HCT116 (cell line): ENCODE results near the gene RNF125. TPM values are rescaled to one million over a fixed set of nuclear protein-coding genes. Genes with fewer than 3 reads are reported as not detected.

ENCODE experiments used
- ATAC-seq: fragments of 200-7000 bp; cut with Tn5 transposase; 2 replicates; pipeline ENCODE4 v1.9.1; 2020; ENCODE audit warnings: mild to moderate bottlenecking, moderate library complexity
- BruUV-seq: library from RNA; stranded (reverse); fragments of 400-500 nt; replicated peaks from 2 replicates; lab custom pipeline; 2021; lab: Mats Ljungman, UMichigan
- CTCF ChIA-PET: fragments of 300-600 bp; sonication (Branson Sonifier 250); formaldehyde crosslinking; loops from one replicate; lab custom pipeline; 2021; ENCODE audit warnings: antibody characterized with exemption; lab: Charles Lee
- POLR2A ChIA-PET: fragments of 300-600, 350-600 bp; sonication (Branson Sonifier 250); formaldehyde crosslinking; loops from one replicate; lab custom pipeline; 2021; ENCODE audit warnings: antibody characterized with exemption; lab: Charles Lee
- RAD21 ChIA-PET, 2 experiments: fragments of 300-600 bp; sonication (Branson Sonifier 250); formaldehyde crosslinking; loops; one replicate each; lab custom pipeline; 2023; ENCODE audit warnings: low total read pairs in 2 of 2; ENCODE audit not compliant: uncharacterized antibody in 2 of 2, unreplicated experiment in 2 of 2, low non-redundant PET in 1 of 2; lab: Charles Lee
- DNase-seq: peaks from one replicate; pipeline ENCODE4 v3.0.0-alpha.2; 2010; ENCODE audit warnings: low read depth, low spot score
- H2AFZ ChIP-seq: fragments of 200-600 bp; shearing (Covaris generic), sonication (generic); 2 replicates; pipeline ENCODE4 v1.6.1; 2017; ENCODE audit warnings: low read depth, mixed run types, mixed read lengths, antibody characterized with exemption, low read length; ENCODE audit not compliant: poor library complexity, severe bottlenecking
- H3K27ac ChIP-seq: 2 replicates; pipeline ENCODE4 v1.5.1; 2012; ENCODE audit warnings: low read depth, low read length
- H3K27me3 ChIP-seq: fragments of 200-600 bp; sonication (generic); 2 replicates; pipeline ENCODE4 v1.6.1; 2016; ENCODE audit warnings: mixed run types, low read length, mixed read lengths; ENCODE audit not compliant: insufficient read depth
- H3K36me3 ChIP-seq, 2 experiments: fragments of 200-500 bp in 1 of 2; fragments of 200-600 bp in 1 of 2; sonication (Bioruptor generic) in 1 of 2; sonication (generic) in 1 of 2; 2 replicates each; pipeline versions ENCODE4 v1.5.1 to v1.6.1; 2014 to 2016; ENCODE audit warnings: low read length in 2 of 2, inconsistent platforms in 1 of 2, mixed read lengths in 1 of 2, mixed run types in 1 of 2; ENCODE audit not compliant: insufficient read depth in 2 of 2, control insufficient read depth in 1 of 2
- H3K4me1 ChIP-seq, 2 experiments: fragments of 200-600 bp in 1 of 2; sonication (generic) in 1 of 2; 2 replicates each; pipeline versions ENCODE4 v1.5.1 to v1.6.1; 2012 to 2017; ENCODE audit warnings: low read length in 2 of 2, inconsistent platforms in 1 of 2, mild to moderate bottlenecking in 1 of 2, mixed read lengths in 1 of 2, mixed run types in 1 of 2, moderate library complexity in 1 of 2; ENCODE audit not compliant: insufficient read depth in 2 of 2, control insufficient read depth in 1 of 2
- H3K4me2 ChIP-seq: fragments of 200-600 bp; sonication (generic); 2 replicates; pipeline ENCODE4 v1.6.1; 2017; ENCODE audit warnings: mixed run types, low read length, mixed read lengths
- H3K4me3 ChIP-seq, 2 experiments: fragments of 200-600 bp in 1 of 2; sonication (generic) in 1 of 2; replicated peaks in 1 of 2; 2 replicates each; pipeline ENCODE4 v1.5.1; 2011 to 2016; ENCODE audit warnings: low read length in 2 of 2, control low read depth in 1 of 2, low read depth in 1 of 2, mild to moderate bottlenecking in 1 of 2, mixed read lengths in 1 of 2, mixed run types in 1 of 2
- H3K79me2 ChIP-seq: fragments of 200-600 bp; sonication (generic); 2 replicates; pipeline ENCODE4 v1.6.1; 2017; ENCODE audit warnings: mild to moderate bottlenecking, mixed run types, low read length, moderate library complexity, mixed read lengths; ENCODE audit not compliant: insufficient read depth
- H3K9ac ChIP-seq: fragments of 200-600 bp; sonication (generic); 2 replicates; pipeline ENCODE4 v1.6.1; 2016; ENCODE audit warnings: low read length, mixed read lengths
- H3K9me2 ChIP-seq: fragments of 200-600 bp; sonication (generic), shearing (Covaris generic); 2 replicates; pipeline ENCODE4 v1.6.1; 2017; ENCODE audit warnings: mixed run types, mild to moderate bottlenecking, moderate library complexity; ENCODE audit not compliant: insufficient read depth
- H3K9me3 ChIP-seq, 2 experiments: fragments of 200-500 bp in 1 of 2; fragments of 200-600 bp in 1 of 2; sonication (Bioruptor generic) in 1 of 2; sonication (generic) in 1 of 2; 2 replicates each; pipeline ENCODE4 v1.6.1; 2014 to 2017; ENCODE audit warnings: low read length in 2 of 2, mixed read lengths in 2 of 2, inconsistent platforms in 1 of 2, low read depth in 1 of 2, mild to moderate bottlenecking in 1 of 2, mixed run types in 1 of 2, moderate library complexity in 1 of 2; ENCODE audit not compliant: control insufficient read depth in 1 of 2, insufficient read depth in 1 of 2
- H4K20me1 ChIP-seq: fragments of 200-600 bp; sonication (generic), shearing (Covaris generic); 2 replicates; pipeline ENCODE4 v1.6.1; 2017; ENCODE audit warnings: mixed run types, mild to moderate bottlenecking, moderate library complexity; ENCODE audit not compliant: insufficient read depth
- CBX3 ChIP-seq: IDR thresholded peaks from 2 replicates; pipeline ENCODE4 v1.6.1; 2012; ENCODE audit warnings: low read depth
- CEBPB ChIP-seq: IDR thresholded peaks from 2 replicates; pipeline ENCODE4 v1.6.1; 2012; ENCODE audit warnings: low read depth
- EGR1 ChIP-seq: IDR thresholded peaks from 2 replicates; pipeline ENCODE4 v1.6.1; 2012; ENCODE audit warnings: low read depth
- ELF1 ChIP-seq: IDR thresholded peaks from 2 replicates; pipeline ENCODE4 v1.6.1; 2012; ENCODE audit warnings: low read depth, borderline replicate concordance
- EZH2 ChIP-seq: fragments of 200-600 bp; sonication (generic); IDR thresholded peaks from 2 replicates; pipeline ENCODE4 v1.6.1; 2017; ENCODE audit warnings: antibody characterized with exemption, mixed run types
- FOSL1 ChIP-seq: IDR thresholded peaks from 2 replicates; pipeline ENCODE4 v1.6.1; 2012; ENCODE audit warnings: low read depth
- POLR2A ChIP-seq: IDR thresholded peaks from 2 replicates; pipeline ENCODE4 v1.7.0; 2011; ENCODE audit warnings: borderline replicate concordance; ENCODE audit not compliant: insufficient read depth, insufficient read length; ENCODE audit errors: extremely low read depth
- RAD21 ChIP-seq: IDR thresholded peaks from 2 replicates; pipeline ENCODE4 v1.6.1; 2012; ENCODE audit warnings: low read depth, mild to moderate bottlenecking
- REST ChIP-seq: IDR thresholded peaks from 2 replicates; pipeline ENCODE4 v1.6.1; 2012; ENCODE audit warnings: low read depth
- SIN3A ChIP-seq: IDR thresholded peaks from 2 replicates; pipeline ENCODE4 v1.6.1; 2012; ENCODE audit warnings: low read depth
- SP1 ChIP-seq: IDR thresholded peaks from 2 replicates; pipeline ENCODE4 v1.6.1; 2012; ENCODE audit warnings: low read depth
- TCF7L2 ChIP-seq: IDR thresholded peaks from 2 replicates; pipeline ENCODE4 v1.7.0; 2011; ENCODE audit warnings: borderline replicate concordance, inconsistent platforms; ENCODE audit not compliant: insufficient read depth, insufficient read length; ENCODE audit errors: extremely low read depth
- YY1 ChIP-seq: IDR thresholded peaks from 2 replicates; pipeline ENCODE4 v1.6.1; 2011; ENCODE audit warnings: low read length, low read depth, moderate library complexity, mild to moderate bottlenecking; ENCODE audit not compliant: insufficient replicate concordance; ENCODE audit errors: extremely low read depth
- ZBTB33 ChIP-seq: IDR thresholded peaks from 2 replicates; pipeline ENCODE4 v1.6.1; 2011; ENCODE audit warnings: mild to moderate bottlenecking, low read length, moderate library complexity; ENCODE audit not compliant: insufficient replicate concordance; ENCODE audit errors: extremely low read depth
- ZFX ChIP-seq: fragments of 450-650 bp; IDR thresholded peaks from 2 replicates; pipeline ENCODE4 v1.6.1; 2017
- intact Hi-C: fragments of 100-400 bp; cut with micrococcal nuclease; formaldehyde crosslinking; loops from 2 replicates; pipeline ENCODE4 v1.10.0; 2022
- total RNA-seq: library from RNA; stranded (reverse); gene quantifications from one replicate; pipeline ENCODE4 v1.2.1, GENCODE V29; 2021; ENCODE audit not compliant: unreplicated experiment

RNF125 gene
- total RNA-seq, 1 experiment from 2014 or later = 7.4 TPM

GRCh38 chr18:32056613-32057358 is 38.2 kb downstream of the RNF125 start:
- Histone ChIP-seq H3K9ac (no peak overlapping the region), H2AFZ (no peak overlapping the region), H3K4me1 (no peaks in the 10 kb centered on the region), H3K9me3 (no peaks in the 10 kb centered on the region), H3K27me3 (no peaks in the 10 kb centered on the region), H3K27ac (no peak overlapping the region), H3K9me2 (no peaks in the 10 kb centered on the region), H4K20me1 (no peaks in the 10 kb centered on the region), H3K36me3 (no peaks in the 10 kb centered on the region), H3K79me2 (no peaks in the 10 kb centered on the region), H3K4me2 (no peak overlapping the region), H3K4me3 (no peak overlapping the region)
- ChIA-PET CTCF (interaction anchor here (0.6 kb wide), 1 partner anchor 15 kb away, joined by 3 read pairs; no protein-coding TSS in a partner anchor), POLR2A (no interaction called here), RAD21 (no interaction called here)
- TF ChIP-seq EGR1 = no peak
- TF ChIP-seq RAD21 = no peak
- TF ChIP-seq POLR2A = no peak
- TF ChIP-seq ZFX = no peak
- no TSS peak for BruUV-seq
- ATAC-seq = no peak
- intact Hi-C loops = no loop called here
- DNase-seq = no peak

GRCh38 chr18:32057624-32058165 is 39.1 kb downstream of the RNF125 start:
- DNase-seq (no peak), ATAC-seq (no peak)
- no TSS peak for BruUV-seq
- H3K4me2 ChIP-seq = no peak overlapping the region
- H3K27ac ChIP-seq = no peak overlapping the region
- no peaks in the 10 kb centered on the region for H3K27me3 ChIP-seq
- H3K36me3 ChIP-seq = no peaks in the 10 kb centered on the region
- H3K4me3 ChIP-seq = no peak overlapping the region
- CTCF ChIA-PET = no interaction called here
- no peak overlapping the region for H3K9ac ChIP-seq
- H2AFZ ChIP-seq = no peak overlapping the region
- intact Hi-C loops = no loop called here
- no peaks in the 10 kb centered on the region for H3K79me2 ChIP-seq
- no peaks in the 10 kb centered on the region for H3K9me2 ChIP-seq
- no peaks in the 10 kb centered on the region for H4K20me1 ChIP-seq
- RAD21 ChIA-PET = no interaction called here
- H3K9me3 ChIP-seq = no peaks in the 10 kb centered on the region
- POLR2A ChIA-PET = no interaction called here
- no peaks in the 10 kb centered on the region for H3K4me1 ChIP-seq
- TF ChIP-seq SIN3A = no peak
- TF ChIP-seq RAD21 = no peak
- no peak for TF ChIP-seq CEBPB
- no peak for TF ChIP-seq ZFX
- TF ChIP-seq ELF1 = no peak
- no peak for TF ChIP-seq REST
- no peak for TF ChIP-seq EZH2
- TF ChIP-seq POLR2A = no peak
- no peak for TF ChIP-seq YY1
- no peak for TF ChIP-seq SP1
- TF ChIP-seq CBX3 = no peak
- TF ChIP-seq FOSL1 = no peak
- no peak for TF ChIP-seq ZBTB33
- TF ChIP-seq TCF7L2 = no peak
